ENCODE results near the gene SLC35A2.
"Not testable (repeated sequence)": the region's sequence is repeated elsewhere in the genome, so short reads cannot be mapped to it uniquely, and the experiment has no call there.

SLC35A2 gene

GRCh38 chrX:48902776-48903175 is 8.7 kb downstream of the SLC35A2 start:
- no peak for DNase-seq (ENCODE audit: low read depth in 2 of 2)

- no peak for DNase-seq (ENCODE audit: low read depth in 2 of 2)
Measured at GRCh38 chrX:48902135-48902534, 9.3 kb downstream of the SLC35A2 start.

- DNase-seq (ENCODE audit: low read depth in 2 of 2): no peak
Measured at GRCh38 chrX:48901069-48901468, 10.4 kb downstream of the SLC35A2 start.

GRCh38 chrX:48899078-48899410 is 12.4 kb downstream of the SLC35A2 start:
- no peak for DNase-seq (ENCODE audit: low read depth in 2 of 2)

- DNase-seq (ENCODE audit: low read depth in 2 of 2): peak; percentile 77 to 82
Measured at GRCh38 chrX:48897625-48898306, 13.7 kb downstream of the SLC35A2 start, which contains the start of the genes PQBP1 and TIMM17B. Gene PQBP1, plus strand, starts transcription at chrX:48897930. Its CDS starts 580 bp downstream, at chrX:48898510. Gene TIMM17B, minus strand, starts transcription at chrX:48897768. Its CDS starts 19 bp downstream, at chrX:48897749.

GRCh38 chrX:48897157-48897624 is 14.3 kb downstream of the SLC35A2 start:
- peak in 1 of 2 donors; percentile 43 for DNase-seq (ENCODE audit: low read depth in 2 of 2)

GRCh38 chrX:48896611-48897011 is 14.8 kb downstream of the SLC35A2 start:
- DNase-seq (ENCODE audit: low read depth in 2 of 2): no peak

- no peak for DNase-seq (ENCODE audit: low read depth in 2 of 2)
Measured at GRCh38 chrX:48894891-48895290, 16.6 kb downstream of the SLC35A2 start.

- DNase-seq (ENCODE audit: low read depth in 2 of 2): no peak
Measured at GRCh38 chrX:48893556-48894348, 17.7 kb downstream of the SLC35A2 start.

GRCh38 chrX:48892896-48893295 is 18.6 kb downstream of the SLC35A2 start:
- no peak for DNase-seq (ENCODE audit: low read depth in 2 of 2)

GRCh38 chrX:48891402-48892288 is 19.8 kb downstream of the SLC35A2 start:
- peak; percentile 49 to 62 for DNase-seq (ENCODE audit: low read depth in 2 of 2)

GRCh38 chrX:48890934-48891401 is 20.5 kb downstream of the SLC35A2 start:
- no peak for DNase-seq (ENCODE audit: low read depth in 2 of 2)

GRCh38 chrX:48890296-48890925 is 21.0 kb downstream of the SLC35A2 start:
- no peak for DNase-seq (ENCODE audit: low read depth in 2 of 2)

- not testable (repeated sequence) for DNase-seq (ENCODE audit: low read depth in 2 of 2)
Measured at GRCh38 chrX:48886586-48886985, 24.9 kb downstream of the SLC35A2 start.

- no peak for DNase-seq (ENCODE audit: low read depth in 2 of 2)
Measured at GRCh38 chrX:48883729-48884128, 27.7 kb downstream of the SLC35A2 start.

GRCh38 chrX:48876944-48877343 is 34.5 kb downstream of the SLC35A2 start:
- DNase-seq (ENCODE audit: low read depth in 2 of 2): not testable (repeated sequence)

GRCh38 chrX:48872017-48872416 is 39.4 kb downstream of the SLC35A2 start:
- DNase-seq (ENCODE audit: low read depth in 2 of 2): not testable (repeated sequence)

- DNase-seq (ENCODE audit: low read depth in 2 of 2): no peak
Measured at GRCh38 chrX:48864210-48864609, 47.2 kb downstream of the SLC35A2 start.

GRCh38 chrX:48854898-48855297 is 56.5 kb downstream of the SLC35A2 start:
- DNase-seq (ENCODE audit: low read depth in 2 of 2): no peak

- DNase-seq (ENCODE audit: low read depth in 2 of 2): not testable (repeated sequence)
Measured at GRCh38 chrX:48854121-48854804, 57.2 kb downstream of the SLC35A2 start.

- DNase-seq (ENCODE audit: low read depth in 2 of 2): not testable (repeated sequence)
Measured at GRCh38 chrX:48853494-48853893, 58.0 kb downstream of the SLC35A2 start.

All from stimulated activated CD8-positive, alpha-beta memory T cell treated with anti-CD3 and anti-CD28 coated beads, Interleukin-15, amount 100 ng/mL, for 48 hours (primary cell).